Nephron (organoid): ENCODE measurements around the gene XRN1.

ENCODE experiments used
- H3K27ac Mint-ChIP-seq, 3 experiments: 2 replicates each; pipeline ENCODE4 v1.8.0; 2020; ENCODE audit warnings: mixed read lengths in 3 of 3, mild to moderate bottlenecking in 2 of 3, moderate library complexity in 1 of 3
- H3K27me3 Mint-ChIP-seq: 2 replicates; pipeline ENCODE4 v1.8.0; 2021; ENCODE audit warnings: low read depth, mild to moderate bottlenecking, moderate library complexity, mixed read lengths
- H3K36me3 Mint-ChIP-seq: 2 replicates; pipeline ENCODE4 v1.8.0; 2020; ENCODE audit warnings: low read depth, mixed read lengths
- H3K4me1 Mint-ChIP-seq: 2 replicates; pipeline ENCODE4 v1.8.0; 2020; ENCODE audit warnings: mixed read lengths
- H3K4me3 Mint-ChIP-seq, 3 experiments: 2 replicates each; pipeline ENCODE4 v1.8.0; 2020; ENCODE audit warnings: mild to moderate bottlenecking in 3 of 3, mixed read lengths in 3 of 3, moderate library complexity in 2 of 3
- H3K9me3 Mint-ChIP-seq: 2 replicates; pipeline ENCODE4 v1.8.0; 2020; ENCODE audit warnings: mixed read lengths
- CTCF ChIP-seq, 3 experiments: fragments of 200-600 bp; sonication (generic); IDR thresholded peaks; one replicate each; pipeline ENCODE4 v1.5.0; 2021; ENCODE audit warnings: antibody characterized with exemption in 3 of 3; ENCODE audit not compliant: unreplicated experiment in 3 of 3

Gene XRN1

GRCh38 chr3:142298626-142299025, 149.2 kb downstream of the XRN1 start:
- no peak overlapping the region for H3K27ac Mint-ChIP-seq
- TF ChIP-seq CTCF (IDR thresholded peaks at IDR 0.05; ENCODE audit: unreplicated experiment in 3 of 3): no peak
- peaks cover 28% of the 10 kb centered on the region for H3K36me3 Mint-ChIP-seq
- peaks cover 31% of the 10 kb centered on the region for H3K9me3 Mint-ChIP-seq
- no peaks in the 10 kb centered on the region for H3K4me1 Mint-ChIP-seq
- no peak overlapping the region for H3K4me3 Mint-ChIP-seq
- no peaks in the 10 kb centered on the region for H3K27me3 Mint-ChIP-seq

GRCh38 chr3:142296507-142296906, 151.3 kb downstream of the XRN1 start:
- H3K9me3 Mint-ChIP-seq: peaks cover 16% of the 10 kb centered on the region
- no peaks in the 10 kb centered on the region for H3K27me3 Mint-ChIP-seq
- H3K36me3 Mint-ChIP-seq: peaks cover 9% of the 10 kb centered on the region
- TF ChIP-seq CTCF (IDR thresholded peaks at IDR 0.05; ENCODE audit: unreplicated experiment in 3 of 3): no peak
- H3K4me1 Mint-ChIP-seq: no peaks in the 10 kb centered on the region
- H3K4me3 Mint-ChIP-seq: no peak overlapping the region
- no peak overlapping the region for H3K27ac Mint-ChIP-seq

GRCh38 chr3:142287866-142288638, 159.8 kb downstream of the XRN1 start:
- no peak for TF ChIP-seq CTCF (IDR thresholded peaks at IDR 0.05; ENCODE audit: unreplicated experiment in 3 of 3)
- H3K27ac Mint-ChIP-seq: no peak overlapping the region
- H3K9me3 Mint-ChIP-seq: peaks cover 23% of the 10 kb centered on the region
- no peak overlapping the region for H3K4me3 Mint-ChIP-seq
- no peaks in the 10 kb centered on the region for H3K27me3 Mint-ChIP-seq
- peaks cover 14% of the 10 kb centered on the region for H3K36me3 Mint-ChIP-seq
- H3K4me1 Mint-ChIP-seq: no peaks in the 10 kb centered on the region

GRCh38 chr3:142285083-142285517, 162.7 kb downstream of the XRN1 start:
- no peaks in the 10 kb centered on the region for H3K27me3 Mint-ChIP-seq
- peak overlapping the region in 1 of 3 experiments; percentile 21 for H3K27ac Mint-ChIP-seq
- peaks cover 19% of the 10 kb centered on the region for H3K9me3 Mint-ChIP-seq

GRCh38 chr3:142282503-142282902, 165.3 kb downstream of the XRN1 start:
- peaks cover under 1% of the 10 kb centered on the region for H3K9me3 Mint-ChIP-seq
- H3K36me3 Mint-ChIP-seq: no peaks in the 10 kb centered on the region
- no peak overlapping the region for H3K4me3 Mint-ChIP-seq
- no peaks in the 10 kb centered on the region for H3K27me3 Mint-ChIP-seq
- H3K4me1 Mint-ChIP-seq: no peaks in the 10 kb centered on the region
- H3K27ac Mint-ChIP-seq: no peak overlapping the region
- no peak for TF ChIP-seq CTCF (IDR thresholded peaks at IDR 0.05; ENCODE audit: unreplicated experiment in 3 of 3)

More at GRCh38 chr3:142285083-142285517, 162.7 kb downstream of the XRN1 start:
- Mint-ChIP-seq H3K4me3 (no peak overlapping the region), H3K4me1 (no peaks in the 10 kb centered on the region), H3K36me3 (peaks cover 12% of the 10 kb centered on the region)
- TF ChIP-seq CTCF (IDR thresholded peaks at IDR 0.05; ENCODE audit: unreplicated experiment in 3 of 3): no peak

GRCh38 chr3:142281474-142281873, 166.4 kb downstream of the XRN1 start:
- Mint-ChIP-seq H3K27me3 (no peaks in the 10 kb centered on the region), H3K4me3 (no peak overlapping the region), H3K4me1 (no peaks in the 10 kb centered on the region), H3K27ac (no peak overlapping the region), H3K9me3 (no peaks in the 10 kb centered on the region), H3K36me3 (no peaks in the 10 kb centered on the region)
- no peak for TF ChIP-seq CTCF (IDR thresholded peaks at IDR 0.05; ENCODE audit: unreplicated experiment in 3 of 3)
